Progenitor cell of endocrine pancreas (in vitro differentiated cells): Measurements from ENCODE around the gene MAML3. TPM values are rescaled to one million over a fixed set of nuclear protein-coding genes. Genes with fewer than 3 reads are reported as not detected.

Source experiments
- DNase-seq: peaks from one replicate; pipeline ENCODE4 v3.0.0; 2021; ENCODE audit warnings: low spot score; ENCODE audit not compliant: unreplicated experiment
- H3K27ac Mint-ChIP-seq: 2 replicates; pipeline ENCODE4 v1.8.0; 2021; ENCODE audit warnings: mild to moderate bottlenecking, moderate library complexity, mixed read lengths
- H3K27me3 Mint-ChIP-seq: 2 replicates; pipeline ENCODE4 v1.8.0; 2021; ENCODE audit warnings: mixed read lengths
- H3K36me3 Mint-ChIP-seq: 2 replicates; pipeline ENCODE4 v1.8.0; 2022; ENCODE audit warnings: mixed read lengths; ENCODE audit not compliant: insufficient read depth
- H3K4me1 Mint-ChIP-seq: 2 replicates; pipeline ENCODE4 v1.8.0; 2021; ENCODE audit warnings: low read depth, mixed read lengths
- H3K4me3 Mint-ChIP-seq: 2 replicates; pipeline ENCODE4 v1.8.0; 2021; ENCODE audit warnings: low read depth, mild to moderate bottlenecking, moderate library complexity, mixed read lengths
- H3K9me3 Mint-ChIP-seq: 2 replicates; pipeline ENCODE4 v1.8.0; 2021; ENCODE audit warnings: low read depth, mixed read lengths
- CTCF ChIP-seq: fragments of 200-600 bp; sonication (generic); IDR thresholded peaks from one replicate; pipeline ENCODE4 v1.5.0; 2021; ENCODE audit warnings: antibody characterized with exemption, mild to moderate bottlenecking; ENCODE audit not compliant: unreplicated experiment
- total RNA-seq: library from RNA; stranded (reverse); gene quantifications from 2 replicates; pipeline ENCODE4 v1.2.1, GENCODE V29; 2021

The MAML3 gene
- total RNA-seq, 1 donor from 2014 or later = 48.5 TPM

GRCh38 chr4:140088323-140088967, 65.5 kb downstream of the MAML3 start:
- Mint-ChIP-seq H3K27ac (no peak overlapping the region), H3K4me1 (peaks cover 48% of the 10 kb centered on the region), H3K27me3 (no peaks in the 10 kb centered on the region), H3K4me3 (no peak overlapping the region), H3K36me3 (no peaks in the 10 kb centered on the region), H3K9me3 (no peaks in the 10 kb centered on the region)
- no peak for DNase-seq
- no peak for TF ChIP-seq CTCF

GRCh38 chr4:140085881-140086280, 68.1 kb downstream of the MAML3 start:
- Mint-ChIP-seq H3K27me3 (no peaks in the 10 kb centered on the region), H3K4me3 (no peak overlapping the region), H3K36me3 (no peaks in the 10 kb centered on the region), H3K27ac (peak overlapping the region; percentile 2), H3K9me3 (no peaks in the 10 kb centered on the region), H3K4me1 (peaks cover 49% of the 10 kb centered on the region)
- no peak for TF ChIP-seq CTCF
- no peak for DNase-seq

GRCh38 chr4:140085062-140085622, 68.8 kb downstream of the MAML3 start:
- H3K4me1 Mint-ChIP-seq = peaks cover 48% of the 10 kb centered on the region
- H3K4me3 Mint-ChIP-seq = no peak overlapping the region
- TF ChIP-seq CTCF = no peak
- no peaks in the 10 kb centered on the region for H3K27me3 Mint-ChIP-seq
- no peaks in the 10 kb centered on the region for H3K9me3 Mint-ChIP-seq
- DNase-seq = no peak
- peak overlapping the region; percentile 76 for H3K27ac Mint-ChIP-seq
- H3K36me3 Mint-ChIP-seq = no peaks in the 10 kb centered on the region

GRCh38 chr4:140084385-140084784, 69.6 kb downstream of the MAML3 start:
- H3K9me3 Mint-ChIP-seq = no peaks in the 10 kb centered on the region
- H3K36me3 Mint-ChIP-seq = no peaks in the 10 kb centered on the region
- H3K27ac Mint-ChIP-seq = no peak overlapping the region
- no peaks in the 10 kb centered on the region for H3K27me3 Mint-ChIP-seq
- DNase-seq = no peak
- TF ChIP-seq CTCF = no peak
- no peak overlapping the region for H3K4me3 Mint-ChIP-seq
- H3K4me1 Mint-ChIP-seq = peaks cover 51% of the 10 kb centered on the region

- no peak for TF ChIP-seq CTCF
- Mint-ChIP-seq H3K27me3 (no peaks in the 10 kb centered on the region), H3K27ac (peak overlapping the region; percentile 53), H3K4me1 (peaks cover 58% of the 10 kb centered on the region), H3K9me3 (no peaks in the 10 kb centered on the region), H3K4me3 (no peak overlapping the region), H3K36me3 (no peaks in the 10 kb centered on the region)
- DNase-seq = no peak
Measured at GRCh38 chr4:140082391-140082755, 71.6 kb downstream of the MAML3 start.
